ENCODE data around the gene SPI1. TPM values are rescaled to one million over a fixed set of nuclear protein-coding genes. Genes with fewer than 3 reads are reported as not detected.
A peak's percentile ranks its signal among the peaks of the same experiment; 100 is the strongest.

Gene SPI1
- total RNA-seq, 2 donors from 2014 or later: 7.5 to 10.9 TPM

DNA sequence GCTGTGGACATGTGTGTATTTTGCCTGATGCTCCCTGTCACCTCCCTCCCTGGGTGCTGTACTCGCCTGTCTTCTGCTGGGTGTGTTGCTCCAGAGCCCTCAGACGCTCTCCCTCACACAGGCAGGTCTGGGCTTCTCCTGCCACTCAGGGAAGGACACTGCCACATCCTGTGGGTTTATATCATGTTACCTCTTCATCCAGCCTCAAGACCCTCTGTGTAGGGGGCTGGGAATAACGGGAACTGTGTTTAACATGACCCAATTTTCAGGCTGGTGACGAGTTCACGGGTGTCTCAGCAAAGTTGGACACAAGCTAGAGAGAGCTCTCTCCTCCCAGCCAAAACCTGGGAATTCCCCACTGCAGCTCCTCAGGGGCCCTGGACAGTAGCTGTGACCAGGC, 50.4 kb downstream of the SPI1 start:
- no peak for DNase-seq
- no peaks in the 10 kb centered on the region for H3K27me3 ChIP-seq
- no peak for ATAC-seq
- WGBS, 2 donors: 89 to 92% methylated on average over 5 of the region's 5 CpGs
- no peaks in the 10 kb centered on the region for H3K9me3 ChIP-seq
- TF ChIP-seq POLR2A (IDR thresholded peaks at IDR 0.05) (no peak), CTCF (IDR thresholded peaks at IDR 0.05) (no peak)
- H3K4me1 ChIP-seq: no peaks in the 10 kb centered on the region
- H3K36me3 ChIP-seq (replicated peaks in 1 of 2; ENCODE audit: insufficient read depth in 1 of 2, low read depth in 2 of 2): peaks cover 0 to 15% of the 10 kb centered on the region in 2 donors
- no peak overlapping the region for H3K4me3 ChIP-seq
- H3K27ac ChIP-seq: no peak overlapping the region
- intact Hi-C loops (cut with DNase I): no loop called here

GRCh38 chr11:47327025-47327424, 51.3 kb downstream of the SPI1 start:
- Histone ChIP-seq H3K36me3 (replicated peaks in 1 of 2; ENCODE audit: insufficient read depth in 1 of 2, low read depth in 2 of 2) (peaks cover 0 to 15% of the 10 kb centered on the region in 2 donors), H3K4me3 (no peak overlapping the region), H3K9me3 (no peaks in the 10 kb centered on the region), H3K27me3 (no peaks in the 10 kb centered on the region), H3K27ac (no peak overlapping the region), H3K4me1 (no peaks in the 10 kb centered on the region)
- no peak for DNase-seq
- intact Hi-C loops (cut with DNase I): no loop called here
- no peak for TF ChIP-seq CTCF (IDR thresholded peaks at IDR 0.05)
- TF ChIP-seq POLR2A (IDR thresholded peaks at IDR 0.05): no peak
- 94 to 95% methylated on average over 10 to 12 of the region's 13 CpGs for WGBS, 2 donors
- no peak for ATAC-seq

GRCh38 chr11:47326198-47326597, 52.1 kb downstream of the SPI1 start:
- H3K4me3 ChIP-seq: no peak overlapping the region
- no peaks in the 10 kb centered on the region for H3K9me3 ChIP-seq
- no peaks in the 10 kb centered on the region for H3K27me3 ChIP-seq
- peaks cover 0 to 15% of the 10 kb centered on the region in 2 donors for H3K36me3 ChIP-seq (replicated peaks in 1 of 2; ENCODE audit: insufficient read depth in 1 of 2, low read depth in 2 of 2)
- DNase-seq (no peak), ATAC-seq (no peak)
- TF ChIP-seq POLR2A (IDR thresholded peaks at IDR 0.05): no peak
- TF ChIP-seq CTCF (IDR thresholded peaks at IDR 0.05): no peak
- H3K4me1 ChIP-seq: no peaks in the 10 kb centered on the region
- WGBS, 2 donors: 94 to 95% methylated on average over 12 of the region's 12 CpGs
- intact Hi-C loops (cut with DNase I): no loop called here
- H3K27ac ChIP-seq: no peak overlapping the region

DNA sequence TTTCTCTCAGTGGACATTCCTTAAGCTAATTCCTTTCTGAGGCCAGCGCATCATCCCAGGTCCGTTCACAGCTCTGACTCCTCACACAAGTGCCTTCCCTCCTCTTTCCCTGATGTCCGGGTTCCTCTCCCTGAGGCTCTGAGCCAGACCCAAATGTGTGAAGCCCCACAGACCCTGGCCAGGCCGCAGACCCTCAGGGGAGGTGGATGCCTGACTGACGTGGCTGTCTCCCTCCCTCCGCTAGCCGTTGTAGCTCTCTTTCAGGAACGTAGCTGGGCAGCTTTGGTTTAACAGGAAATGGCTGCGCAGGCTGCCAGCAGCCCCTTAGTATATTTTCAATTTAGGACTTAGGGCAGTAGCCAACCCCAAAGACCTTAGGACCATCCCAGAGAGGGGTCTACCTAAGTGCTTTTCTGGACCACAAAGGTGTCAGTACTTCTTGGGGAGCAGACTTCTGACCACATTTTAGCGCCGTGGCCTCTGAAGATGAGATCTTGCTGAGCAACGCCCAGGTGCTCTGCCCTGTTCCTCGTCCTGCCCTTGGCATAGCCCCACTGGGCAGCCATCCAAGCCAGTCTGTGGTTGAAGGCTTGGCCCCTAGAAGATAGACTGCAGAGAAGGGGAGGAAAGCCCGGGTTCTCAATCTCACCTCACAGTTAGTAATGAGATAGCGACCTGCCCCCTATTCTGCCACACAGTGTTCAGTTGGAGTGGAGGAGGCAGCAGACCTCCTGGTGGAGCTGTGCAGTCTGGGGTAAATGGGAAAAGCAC, 52.9 kb downstream of the SPI1 start:
- Histone ChIP-seq H3K36me3 (replicated peaks in 1 of 2; ENCODE audit: insufficient read depth in 1 of 2, low read depth in 2 of 2) (peaks cover 0 to 16% of the 10 kb centered on the region in 2 donors), H3K9me3 (no peaks in the 10 kb centered on the region), H3K27me3 (no peaks in the 10 kb centered on the region), H3K4me3 (no peak overlapping the region), H3K4me1 (no peaks in the 10 kb centered on the region), H3K27ac (no peak overlapping the region)
- intact Hi-C loops (cut with DNase I): no loop called here
- no peak for TF ChIP-seq POLR2A (IDR thresholded peaks at IDR 0.05)
- TF ChIP-seq CTCF (IDR thresholded peaks at IDR 0.05): no peak
- 68 to 89% methylated on average over 6 to 15 of the region's 15 CpGs for WGBS, 2 donors
- ATAC-seq (no peak), DNase-seq (peak in 1 of 4 donors; percentile 19)

- no peak for DNase-seq
- no peak for TF ChIP-seq POLR2A (IDR thresholded peaks at IDR 0.05)
- TF ChIP-seq CTCF (IDR thresholded peaks at IDR 0.05): no peak
- 91% methylated on average over 4 to 12 of the region's 12 CpGs for WGBS, 2 donors
- no peaks in the 10 kb centered on the region for H3K27me3 ChIP-seq
- H3K4me3 ChIP-seq: no peak overlapping the region
- intact Hi-C loops (cut with DNase I): no loop called here
- no peaks in the 10 kb centered on the region for H3K4me1 ChIP-seq
- H3K36me3 ChIP-seq (replicated peaks in 1 of 2; ENCODE audit: insufficient read depth in 1 of 2, low read depth in 2 of 2): peaks cover 0 to 16% of the 10 kb centered on the region in 2 donors
- no peak overlapping the region for H3K27ac ChIP-seq
- no peak for ATAC-seq
- H3K9me3 ChIP-seq: no peaks in the 10 kb centered on the region
Observed at GRCh38 chr11:47324520-47324919, 53.8 kb downstream of the SPI1 start.

All from body of pancreas (tissue), 4 donors.